GM12878 (cell line): ENCODE data around the gene TEX2. TPM values are rescaled to one million over a fixed set of nuclear protein-coding genes. Genes with fewer than 3 reads are reported as not detected.

Source experiments
- ATAC-seq: fragments of 200-7000 bp; cut with Tn5 transposase; 3 replicates; pipeline ENCODE4 v1.9.1; 2020; ENCODE audit warnings: mild to moderate bottlenecking, moderate library complexity
- BruUV-seq: library from RNA; stranded (reverse); fragments of 400-500 nt; replicated peaks from 2 replicates; lab custom pipeline; 2021; lab: Mats Ljungman, UMichigan
- CTCF ChIA-PET: fragments of 300-600 bp; sonication (Branson Sonifier 250); formaldehyde crosslinking; extraction: SDS; loops from one replicate; lab custom pipeline; 2021; ENCODE audit warnings: inconsistent platforms; lab: Yijun Ruan, JAX
- POLR2A ChIA-PET: fragments of 350-600 bp; formaldehyde crosslinking; extraction: SDS; loops from one replicate; lab custom pipeline; 2021; ENCODE audit warnings: inconsistent platforms; lab: Charles Lee
- RAD21 ChIA-PET: fragments of 300-600 bp; sonication (Branson Sonifier 250); formaldehyde crosslinking; loops from one replicate; lab custom pipeline; 2023; ENCODE audit warnings: antibody characterized with exemption; ENCODE audit not compliant: unreplicated experiment; lab: Charles Lee
- SMC1A ChIA-PET: fragments of 300-600 bp; sonication (Branson Sonifier 250); formaldehyde crosslinking; loops from one replicate; lab custom pipeline; 2023; ENCODE audit not compliant: unreplicated experiment, uncharacterized antibody; lab: Charles Lee
- DNase-seq: peaks from one replicate; pipeline ENCODE4 v3.0.0-alpha.2; 2011; ENCODE audit warnings: low read depth, low spot score
- FAIRE-seq: peaks from 3 replicates; lab custom pipeline; 2011; peaks lifted over from hg19 to GRCh38; lab: Jason Lieb, UNC
- H2AFZ ChIP-seq: 2 replicates; pipeline ENCODE4 v1.6.0; 2011; ENCODE audit warnings: low read depth, low read length, control low read depth; ENCODE audit not compliant: control insufficient read depth
- H3K27ac ChIP-seq: 2 replicates; pipeline ENCODE4 v1.5.1; 2011; ENCODE audit warnings: control low read depth; ENCODE audit not compliant: control insufficient read depth, insufficient read depth
- H3K27me3 ChIP-seq, 2 experiments: replicated peaks in 1 of 2; 2 replicates each; pipeline versions ENCODE4 v1.6.0 to v1.6.1; 2011; ENCODE audit warnings: low read length in 1 of 2; ENCODE audit not compliant: control insufficient read depth in 2 of 2, insufficient read depth in 2 of 2
- H3K36me3 ChIP-seq, 2 experiments: 2 replicates each; pipeline ENCODE4 v1.5.1; 2011; ENCODE audit warnings: low read length in 1 of 2; ENCODE audit not compliant: control insufficient read depth in 2 of 2, insufficient read depth in 2 of 2
- H3K4me1 ChIP-seq: 2 replicates; pipeline ENCODE4 v1.6.1; 2011; ENCODE audit warnings: mild to moderate bottlenecking, low read length, moderate library complexity, mixed read lengths; ENCODE audit not compliant: control insufficient read depth, insufficient read depth
- H3K4me2 ChIP-seq: 2 replicates; pipeline ENCODE4 v1.6.0; 2011; ENCODE audit warnings: control low read depth; ENCODE audit not compliant: control insufficient read depth, insufficient read depth
- H3K4me3 ChIP-seq: fragments of 200-600 bp; sonication (generic); 2 replicates; pipeline ENCODE4 v1.5.1; 2016
- H3K79me2 ChIP-seq: 2 replicates; pipeline ENCODE4 v1.6.0; 2011; ENCODE audit warnings: low read length; ENCODE audit not compliant: control insufficient read depth, insufficient read depth
- H3K9ac ChIP-seq: 2 replicates; pipeline ENCODE4 v1.8.0; 2011; ENCODE audit warnings: low read length, control low read depth, mixed read lengths; ENCODE audit not compliant: control insufficient read depth, insufficient read depth
- H3K9me3 ChIP-seq: replicated peaks from 3 replicates; pipeline ENCODE4 v1.5.1; 2011; ENCODE audit warnings: mild to moderate bottlenecking, low read length; ENCODE audit not compliant: control insufficient read depth, insufficient read depth
- H4K20me1 ChIP-seq: 2 replicates; pipeline ENCODE4 v1.6.0; 2011; ENCODE audit not compliant: control insufficient read depth, insufficient read depth
- BHLHE40 ChIP-seq, 2 experiments: fragments of 450-650 bp in 1 of 2; IDR thresholded peaks; 2 replicates each; pipeline ENCODE4 v1.6.1; 2011 to 2017; ENCODE audit warnings: low read depth in 2 of 2, borderline replicate concordance in 1 of 2, improper control_type of control experiment in 1 of 2, low read length in 1 of 2, mild to moderate bottlenecking in 1 of 2
- CHD4 ChIP-seq: fragments of 200-600 bp; sonication (generic); IDR thresholded peaks from 2 replicates; pipeline ENCODE4 v1.6.1; 2016; ENCODE audit warnings: mild to moderate bottlenecking
- E4F1 ChIP-seq: fragments of 450-650 bp; IDR thresholded peaks from 2 replicates; pipeline ENCODE4 v1.6.1; 2018; ENCODE audit warnings: borderline replicate concordance, mild to moderate bottlenecking; ENCODE audit not compliant: partially characterized antibody
- EZH2 ChIP-seq: IDR thresholded peaks from 2 replicates; pipeline ENCODE4 v1.6.1; 2012; ENCODE audit warnings: low read depth, mild to moderate bottlenecking, control low read depth, inconsistent platforms, low read length, borderline replicate concordance; ENCODE audit not compliant: control insufficient read depth
- FOS ChIP-seq: IDR thresholded peaks from 3 replicates; pipeline ENCODE4 v1.6.1; 2011; ENCODE audit warnings: borderline replicate concordance; ENCODE audit not compliant: insufficient read length; ENCODE audit errors: extremely low read depth
- HDAC6 ChIP-seq: fragments of 200-600 bp; sonication (generic); IDR thresholded peaks from one replicate; pipeline ENCODE4 v1.8.0; 2017; ENCODE audit warnings: antibody characterized with exemption; ENCODE audit not compliant: unreplicated experiment
- MAX ChIP-seq: IDR thresholded peaks from 2 replicates; pipeline ENCODE4 v1.6.1; 2012; ENCODE audit warnings: low read depth, low read length, improper control_type of control experiment
- NR2F1 ChIP-seq: fragments of 450-650 bp; conservative IDR thresholded peaks from 2 replicates; pipeline ENCODE4 v1.6.1; 2017; ENCODE audit warnings: mild to moderate bottlenecking
- SIX5 ChIP-seq: IDR thresholded peaks from 2 replicates; pipeline ENCODE4 v1.6.1; 2011; ENCODE audit warnings: mild to moderate bottlenecking, low read depth, low read length, moderate library complexity; ENCODE audit not compliant: severe bottlenecking
- SMC3 ChIP-seq: IDR thresholded peaks from 2 replicates; pipeline ENCODE4 v1.6.1; 2011; ENCODE audit warnings: low read length, improper control_type of control experiment, borderline replicate concordance
- SPI1 ChIP-seq: IDR thresholded peaks from 2 replicates; pipeline ENCODE4 v1.6.1; 2011; ENCODE audit warnings: low read depth, mild to moderate bottlenecking, low read length, moderate library complexity, borderline replicate concordance; ENCODE audit not compliant: insufficient read depth
- ZNF207 ChIP-seq: fragments of 450-650 bp; IDR thresholded peaks from 2 replicates; pipeline ENCODE4 v1.6.1; 2014; ENCODE audit warnings: antibody characterized with exemption, mild to moderate bottlenecking, borderline replicate concordance
- ZNF217 ChIP-seq: fragments of 450-650 bp; IDR thresholded peaks from 2 replicates; pipeline ENCODE4 v1.6.1; 2017; ENCODE audit warnings: antibody characterized with exemption, mild to moderate bottlenecking
- WGBS: methylation state at CpG from one replicate; pipeline ENCODE4 v1.1.6; 2016; ENCODE audit warnings: low lambda C conversion rate; ENCODE audit not compliant: insufficient replicate concordance, insufficient coverage; ENCODE audit errors: missing lambda C conversion rate; 5-methylcytosine and 5-hydroxymethylcytosine counted together
- in situ Hi-C: fragments of 300-500 bp; cut with MboI; formaldehyde crosslinking; loops from 9 replicates; pipeline ENCODE4 v1.14.3; 2018; ENCODE audit warnings: mixed read lengths
- intact Hi-C: fragments of 100-400 bp; cut with micrococcal nuclease; formaldehyde crosslinking; loops from one replicate; pipeline ENCODE4 v1.14.2; 2022; ENCODE audit not compliant: unreplicated experiment
- polyA plus RNA-seq, 11 experiments: library from polyadenylated mRNA; depleted of rRNA in 4 of 11; unstranded in 6 of 11; stranded (reverse) in 5 of 11; fragments of >200 nt; fragmentation: Nextera tagmentation in 4 of 11; fragmentation: Illumina TruSeq in 1 of 11; extraction: Ambion mirVana in 4 of 11; extraction: Trizol in 1 of 11; gene quantifications; 1 replicate in 1 of 11; 2 replicates in 10 of 11; pipeline versions ENCODE4 v1.2.1 to v1.2.3, GENCODE V29; 2011 to 2016; ENCODE audit warnings: inconsistent platforms in 2 of 11, missing spikeins in 2 of 11, low read depth in 1 of 11
- total RNA-seq, 4 experiments: library from RNA; depleted of rRNA in 3 of 4; stranded (reverse); fragments of >200 nt in 3 of 4; fragmentation: Illumina TruSeq in 1 of 4; extraction: Trizol in 1 of 4; gene quantifications; 2 replicates each; pipeline versions ENCODE4 v1.2.1 to v1.2.3, GENCODE V29; 2013 to 2021

The TEX2 gene
- total and polyA plus RNA-seq, 10 of the 15 experiments (the other 5 are each of a cell fraction or from before 2014, with no cell fraction given): 3.8 to 19.9 (median 15.8) TPM

GRCh38 chr17:64250233-64250835 lies 12.7 kb downstream of the TEX2 start:
- no TSS peak for BruUV-seq
- POLR2A ChIA-PET: interaction anchor here (0.6 to 1.0 kb wide), 2 partner anchors 17 to 77 kb away, joined by 3 read pairs; no protein-coding TSS in a partner anchor

GRCh38 chr17:64247836-64248235 lies 15.2 kb downstream of the TEX2 start:
- no peaks in the 10 kb centered on the region for H3K9me3 ChIP-seq
- CTCF ChIA-PET: no interaction called here
- no peaks in the 10 kb centered on the region; the same call in 1 of the 2 replicates for H3K79me2 ChIP-seq
- ATAC-seq: no peak
- no peaks in the 10 kb centered on the region for H3K27me3 ChIP-seq
- SMC1A ChIA-PET: interaction anchor here (0.6 kb wide), 1 partner anchor 50 kb away, joined by 3 read pairs; no protein-coding TSS in a partner anchor
- RAD21 ChIA-PET: no interaction called here
- H3K4me3 ChIP-seq: no peak overlapping the region
- no TSS peak for BruUV-seq
- no peak overlapping the region for H3K9ac ChIP-seq
- in situ Hi-C loops: no loop called here
- H3K4me2 ChIP-seq: no peak overlapping the region
- WGBS: 92% methylated on average over 1 of the region's 1 CpG
- H2AFZ ChIP-seq: no peak overlapping the region
- no peak for DNase-seq
- intact Hi-C loops: no loop called here
- H3K36me3 ChIP-seq: no peaks in the 10 kb centered on the region
- no peaks in the 10 kb centered on the region for H4K20me1 ChIP-seq
- TF ChIP-seq CHD4 (no peak), ZNF217 (no peak), MAX (no peak), NR2F1 (no peak), E4F1 (no peak), SMC3 (no peak), EZH2 (no peak), FOS (no peak), SIX5 (no peak), SPI1 (no peak)
- TF ChIP-seq, all 136 proteins: peak for 0
- POLR2A ChIA-PET: no interaction called here
- Histone ChIP-seq H3K4me1 (no peaks in the 10 kb centered on the region), H3K27ac (no peak overlapping the region)
- FAIRE-seq: no peak

More at GRCh38 chr17:64250233-64250835, 12.7 kb downstream of the TEX2 start:
- 97% methylated on average over 4 of the region's 4 CpGs for WGBS
- DNase-seq (no peak), ATAC-seq (no peak), FAIRE-seq (no peak)
- intact Hi-C loops: no loop called here
- no peaks in the 10 kb centered on the region for H3K27me3 ChIP-seq
- ChIA-PET CTCF (interaction anchor here (0.7 kb wide), 1 partner anchor 10 kb away, joined by 3 read pairs; no protein-coding TSS in a partner anchor), RAD21 (no interaction called here), SMC1A (no interaction called here)
- no peak overlapping the region for H3K27ac ChIP-seq
- H3K9me3 ChIP-seq: no peaks in the 10 kb centered on the region
- H3K4me2 ChIP-seq: no peak overlapping the region
- no peaks in the 10 kb centered on the region for H4K20me1 ChIP-seq
- H3K79me2 ChIP-seq: no peaks in the 10 kb centered on the region; the same call in 1 of the 2 replicates
- H3K4me3 ChIP-seq: no peak overlapping the region
- no peak overlapping the region for H2AFZ ChIP-seq
- H3K36me3 ChIP-seq: no peaks in the 10 kb centered on the region
- in situ Hi-C loops: no loop called here
- no peak for TF ChIP-seq SMC3
- no peak for TF ChIP-seq HDAC6
- no peak for TF ChIP-seq ZNF207
- TF ChIP-seq BHLHE40 (IDR thresholded peaks at IDR 0.05; ENCODE audit: borderline replicate concordance in 1 of 2, low read depth in 2 of 2, low read length in 1 of 2): no peak
- TF ChIP-seq, all 136 proteins: peak for 0
- Histone ChIP-seq H3K4me1 (no peaks in the 10 kb centered on the region), H3K9ac (no peak overlapping the region)
